ENCODE measurements around the gene MGLL.

DNA sequence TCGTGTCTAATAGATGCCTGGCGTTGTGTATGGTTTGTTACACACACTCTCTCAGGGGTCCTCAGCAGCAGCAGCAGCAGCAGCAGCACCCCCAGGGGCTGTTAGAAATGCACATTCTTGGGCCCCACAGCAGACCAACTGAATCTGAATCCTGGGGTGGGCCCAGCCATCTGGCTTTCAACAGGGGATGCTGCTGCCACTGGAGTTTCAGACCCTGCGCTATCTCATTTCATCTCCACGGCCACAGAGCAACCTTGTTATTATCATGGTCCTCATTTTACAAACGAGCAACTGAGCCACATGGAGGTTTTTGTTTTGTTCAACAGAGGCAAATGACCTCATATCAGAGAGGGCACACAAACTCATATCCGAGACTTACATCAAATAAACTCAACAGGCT lies 47.7 kb downstream of the MGLL start:
- TF ChIP-seq, protein P1, sequence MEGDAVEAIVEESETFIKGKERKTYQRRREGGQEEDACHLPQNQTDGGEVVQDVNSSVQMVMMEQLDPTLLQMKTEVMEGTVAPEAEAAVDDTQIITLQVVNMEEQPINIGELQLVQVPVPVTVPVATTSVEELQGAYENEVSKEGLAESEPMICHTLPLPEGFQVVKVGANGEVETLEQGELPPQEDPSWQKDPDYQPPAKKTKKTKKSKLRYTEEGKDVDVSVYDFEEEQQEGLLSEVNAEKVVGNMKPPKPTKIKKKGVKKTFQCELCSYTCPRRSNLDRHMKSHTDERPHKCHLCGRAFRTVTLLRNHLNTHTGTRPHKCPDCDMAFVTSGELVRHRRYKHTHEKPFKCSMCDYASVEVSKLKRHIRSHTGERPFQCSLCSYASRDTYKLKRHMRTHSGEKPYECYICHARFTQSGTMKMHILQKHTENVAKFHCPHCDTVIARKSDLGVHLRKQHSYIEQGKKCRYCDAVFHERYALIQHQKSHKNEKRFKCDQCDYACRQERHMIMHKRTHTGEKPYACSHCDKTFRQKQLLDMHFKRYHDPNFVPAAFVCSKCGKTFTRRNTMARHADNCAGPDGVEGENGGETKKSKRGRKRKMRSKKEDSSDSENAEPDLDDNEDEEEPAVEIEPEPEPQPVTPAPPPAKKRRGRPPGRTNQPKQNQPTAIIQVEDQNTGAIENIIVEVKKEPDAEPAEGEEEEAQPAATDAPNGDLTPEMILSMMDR (IDR thresholded peaks at IDR 0.05) = no peak
- no peak for TF ChIP-seq POLR2A (IDR thresholded peaks at IDR 0.05)

Data from right lobe of liver (tissue), 4 donors.